ENCODE measurements around the gene CSRP3.

The CSRP3 gene

GRCh38 chr11:19216021-19216420, 14.2 kb upstream of the CSRP3 start:
- Histone ChIP-seq H3K27me3 (ENCODE audit: insufficient read depth, poor library complexity, severe bottlenecking) (no peaks in the 10 kb centered on the region), H3K9me3 (ENCODE audit: severe bottlenecking) (no peaks in the 10 kb centered on the region), H3K4me3 (ENCODE audit: severe bottlenecking) (no peak overlapping the region), H3K27ac (ENCODE audit: poor library complexity, severe bottlenecking) (no peak overlapping the region), H3K36me3 (ENCODE audit: low read depth) (no peaks in the 10 kb centered on the region), H3K4me1 (ENCODE audit: insufficient read depth, poor library complexity, severe bottlenecking) (peaks cover 21% of the 10 kb centered on the region)
- DNase-seq (ENCODE audit: low spot score) (no peak), ATAC-seq (ENCODE audit: low read depth) (no peak)
- TF ChIP-seq CTCF (IDR thresholded peaks at IDR 0.05; ENCODE audit: poor library complexity, severe bottlenecking) = no peak

GRCh38 chr11:19209617-19210370, 8.0 kb upstream of the CSRP3 start:
- no peak for DNase-seq (ENCODE audit: low spot score)
- Histone ChIP-seq H3K27ac (ENCODE audit: poor library complexity, severe bottlenecking) (no peak overlapping the region), H3K9me3 (ENCODE audit: severe bottlenecking) (no peaks in the 10 kb centered on the region), H3K4me3 (ENCODE audit: severe bottlenecking) (no peak overlapping the region), H3K36me3 (ENCODE audit: low read depth) (no peaks in the 10 kb centered on the region), H3K27me3 (ENCODE audit: insufficient read depth, poor library complexity, severe bottlenecking) (no peaks in the 10 kb centered on the region), H3K4me1 (ENCODE audit: insufficient read depth, poor library complexity, severe bottlenecking) (no peaks in the 10 kb centered on the region)
- no peak for TF ChIP-seq CTCF (IDR thresholded peaks at IDR 0.05; ENCODE audit: poor library complexity, severe bottlenecking)
- no peak for ATAC-seq (ENCODE audit: low read depth)

- no peak for TF ChIP-seq CTCF (IDR thresholded peaks at IDR 0.05; ENCODE audit: poor library complexity, severe bottlenecking)
- Histone ChIP-seq H3K4me1 (ENCODE audit: insufficient read depth, poor library complexity, severe bottlenecking) (no peaks in the 10 kb centered on the region), H3K36me3 (ENCODE audit: low read depth) (no peaks in the 10 kb centered on the region), H3K4me3 (ENCODE audit: severe bottlenecking) (no peak overlapping the region), H3K27ac (ENCODE audit: poor library complexity, severe bottlenecking) (no peak overlapping the region), H3K27me3 (ENCODE audit: insufficient read depth, poor library complexity, severe bottlenecking) (no peaks in the 10 kb centered on the region), H3K9me3 (ENCODE audit: severe bottlenecking) (no peaks in the 10 kb centered on the region)
- ATAC-seq (ENCODE audit: low read depth) (no peak), DNase-seq (ENCODE audit: low spot score) (no peak)
Observed at GRCh38 chr11:19208959-19209546, 7.3 kb upstream of the CSRP3 start.

GRCh38 chr11:19208181-19208580, 6.4 kb upstream of the CSRP3 start:
- no peak for ATAC-seq (ENCODE audit: low read depth)

More at GRCh38 chr11:19208181-19208580, 6.4 kb upstream of the CSRP3 start:
- TF ChIP-seq CTCF (IDR thresholded peaks at IDR 0.05; ENCODE audit: poor library complexity, severe bottlenecking) = no peak
- no peaks in the 10 kb centered on the region for H3K27me3 ChIP-seq (ENCODE audit: insufficient read depth, poor library complexity, severe bottlenecking)
- H3K27ac ChIP-seq (ENCODE audit: poor library complexity, severe bottlenecking) = no peak overlapping the region
- H3K36me3 ChIP-seq (ENCODE audit: low read depth) = no peaks in the 10 kb centered on the region
- H3K4me1 ChIP-seq (ENCODE audit: insufficient read depth, poor library complexity, severe bottlenecking) = no peaks in the 10 kb centered on the region
- H3K4me3 ChIP-seq (ENCODE audit: severe bottlenecking) = no peak overlapping the region
- no peak for DNase-seq (ENCODE audit: low spot score)
- no peaks in the 10 kb centered on the region for H3K9me3 ChIP-seq (ENCODE audit: severe bottlenecking)
